Caco-2 (cell line): ENCODE measurements around the gene ZFY. TPM values are rescaled to one million over a fixed set of nuclear protein-coding genes. Genes with fewer than 3 reads are reported as not detected.

Experiments
- BruUV-seq: library from RNA; stranded (reverse); fragments of 400-500 nt; replicated peaks from 2 replicates; lab custom pipeline; 2021; lab: Mats Ljungman, UMichigan
- CTCF ChIA-PET: fragments of 300-600 bp; sonication (Branson Sonifier 250); formaldehyde crosslinking; loops from one replicate; lab custom pipeline; 2022; ENCODE audit warnings: antibody characterized with exemption; lab: Charles Lee
- POLR2A ChIA-PET: fragments of 300-600 bp; sonication (Branson Sonifier 250); formaldehyde crosslinking; loops from one replicate; lab custom pipeline; 2022; ENCODE audit warnings: antibody characterized with exemption; lab: Charles Lee
- DNase-seq, 2 experiments: peaks; one replicate each; pipeline versions ENCODE4 v3.0.0 to v3.0.0-alpha.2; 2020 to 2022
- H3K27me3 ChIP-seq: replicated peaks from 2 replicates; pipeline ENCODE4 v1.6.0; 2011; ENCODE audit warnings: low read length; ENCODE audit not compliant: control insufficient read depth, insufficient read depth
- H3K36me3 ChIP-seq: 2 replicates; pipeline ENCODE4 v1.5.1; 2011; ENCODE audit warnings: low read length; ENCODE audit not compliant: control insufficient read depth, insufficient read depth
- H3K4me1 ChIP-seq: fragments of 250-450 bp; sonication (Bioruptor Pico); 2 replicates; pipeline ENCODE4 v1.5.1; 2020; ENCODE audit warnings: mild to moderate bottlenecking
- H3K4me3 ChIP-seq: 2 replicates; pipeline ENCODE4 v1.5.1; 2011; ENCODE audit warnings: low read depth, mild to moderate bottlenecking, control low read depth, low read length
- H3K9me3 ChIP-seq: fragments of 250-450 bp; sonication (Bioruptor Pico); 2 replicates; pipeline ENCODE4 v1.5.1; 2020; ENCODE audit warnings: mild to moderate bottlenecking, moderate library complexity
- H3K27ac Mint-ChIP-seq: one replicate; pipeline ENCODE4 v1.8.0; 2022; ENCODE audit warnings: mixed read lengths; ENCODE audit not compliant: unreplicated experiment
- H3K27me3 Mint-ChIP-seq: one replicate; pipeline ENCODE4 v1.8.0; 2022; ENCODE audit warnings: mixed read lengths; ENCODE audit not compliant: insufficient read depth, unreplicated experiment
- H3K36me3 Mint-ChIP-seq: one replicate; pipeline ENCODE4 v1.8.0; 2022; ENCODE audit warnings: mild to moderate bottlenecking, mixed read lengths; ENCODE audit not compliant: insufficient read depth, unreplicated experiment
- H3K4me1 Mint-ChIP-seq: one replicate; pipeline ENCODE4 v1.8.0; 2022; ENCODE audit warnings: low read depth, mixed read lengths; ENCODE audit not compliant: unreplicated experiment
- H3K4me3 Mint-ChIP-seq: one replicate; pipeline ENCODE4 v1.8.0; 2022; ENCODE audit warnings: mild to moderate bottlenecking, moderate library complexity, mixed read lengths; ENCODE audit not compliant: unreplicated experiment
- H3K9me3 Mint-ChIP-seq: one replicate; pipeline ENCODE4 v1.8.0; 2022; ENCODE audit warnings: mixed read lengths; ENCODE audit not compliant: unreplicated experiment
- CTCF ChIP-seq, 2 experiments: fragments of 200-600 bp in 1 of 2; IDR thresholded peaks; 1 replicate in 1 of 2; 2 replicates in 1 of 2; pipeline versions ENCODE4 v1.5.1 to v1.8.0; 2011 to 2022; ENCODE audit warnings: antibody characterized with exemption in 1 of 2, control low read depth in 1 of 2, inconsistent platforms in 1 of 2, low read depth in 1 of 2, low read length in 1 of 2, mild to moderate bottlenecking in 1 of 2, moderate library complexity in 1 of 2; ENCODE audit not compliant: insufficient read depth in 1 of 2, severe bottlenecking in 1 of 2, unreplicated experiment in 1 of 2
- intact Hi-C: fragments of 100-400 bp; cut with micrococcal nuclease; formaldehyde crosslinking; loops from one replicate; pipeline ENCODE4 v1.10.0; 2022; ENCODE audit not compliant: unreplicated experiment
- total RNA-seq: library from RNA; stranded (reverse); gene quantifications from 2 replicates; pipeline ENCODE4 v1.2.3, GENCODE V29; 2022

Gene ZFY
- total RNA-seq, 1 experiment from 2014 or later: not detected

DNA sequence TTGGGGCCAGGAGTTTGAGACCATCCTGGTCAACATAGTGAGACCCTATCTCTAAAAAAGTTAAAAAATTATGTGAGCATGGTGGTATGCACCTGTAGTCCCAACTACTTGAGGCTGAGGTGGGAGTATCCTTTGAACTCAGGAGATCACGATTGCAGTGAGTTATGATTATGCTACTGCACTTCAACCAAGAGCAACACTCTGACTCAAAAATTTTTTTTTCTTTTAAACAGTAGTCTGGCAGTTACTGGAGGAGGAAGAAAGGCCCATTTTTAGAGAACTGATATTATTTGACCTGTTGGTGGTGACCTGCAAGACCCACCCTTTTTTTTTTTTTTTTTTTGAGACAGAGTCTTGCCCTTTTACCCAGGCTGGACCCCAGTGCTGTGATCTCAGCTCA, 29.6 kb downstream of the ZFY start:
- no peak for DNase-seq
- ChIA-PET CTCF (no interaction called here), POLR2A (no interaction called here)
- no peaks in the 10 kb centered on the region for H3K4me1 Mint-ChIP-seq
- BruUV-seq: no TSS peak
- no peaks in the 10 kb centered on the region for H3K27me3 Mint-ChIP-seq
- no peak overlapping the region for H3K4me3 Mint-ChIP-seq
- TF ChIP-seq CTCF (IDR thresholded peaks at IDR 0.05; ENCODE audit: insufficient read depth in 1 of 2, low read depth in 1 of 2, low read length in 1 of 2, severe bottlenecking in 1 of 2, unreplicated experiment in 1 of 2): no peak
- no peaks in the 10 kb centered on the region for H3K4me1 ChIP-seq
- H3K36me3 ChIP-seq: no peaks in the 10 kb centered on the region
- no peaks in the 10 kb centered on the region for H3K27me3 ChIP-seq
- intact Hi-C loops: no loop called here
- H3K9me3 Mint-ChIP-seq: no peaks in the 10 kb centered on the region
- H3K9me3 ChIP-seq: no peaks in the 10 kb centered on the region
- no peak overlapping the region for H3K27ac Mint-ChIP-seq
- no peak overlapping the region for H3K4me3 ChIP-seq
- no peaks in the 10 kb centered on the region for H3K36me3 Mint-ChIP-seq

DNA sequence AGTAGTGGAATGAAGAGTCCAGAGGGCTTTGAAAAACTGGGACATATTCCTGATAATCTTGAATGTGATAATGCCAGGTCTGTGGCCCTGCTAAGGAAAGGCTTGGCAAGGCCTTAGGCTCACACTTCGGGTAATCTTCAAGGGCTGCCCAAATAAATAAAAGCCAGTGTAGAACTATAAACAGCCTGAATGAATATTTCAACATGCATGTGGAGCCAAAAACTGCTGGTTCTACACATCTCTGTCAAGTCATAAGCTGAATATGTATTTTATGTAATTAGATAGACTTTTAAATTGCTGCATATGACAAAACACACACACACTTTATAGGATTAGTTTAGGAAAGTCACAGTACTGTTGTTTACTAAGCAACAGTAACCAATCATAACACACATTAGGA, 30.4 kb downstream of the ZFY start:
- intact Hi-C loops: no loop called here
- no peaks in the 10 kb centered on the region for H3K27me3 ChIP-seq
- no peak for DNase-seq
- no peak overlapping the region for H3K4me3 Mint-ChIP-seq
- BruUV-seq: no TSS peak
- H3K36me3 ChIP-seq: no peaks in the 10 kb centered on the region
- ChIA-PET POLR2A (no interaction called here), CTCF (no interaction called here)
- H3K4me1 ChIP-seq: no peaks in the 10 kb centered on the region
- H3K27me3 Mint-ChIP-seq: no peaks in the 10 kb centered on the region
- H3K4me3 ChIP-seq: no peak overlapping the region
- no peaks in the 10 kb centered on the region for H3K36me3 Mint-ChIP-seq
- no peaks in the 10 kb centered on the region for H3K4me1 Mint-ChIP-seq
- H3K27ac Mint-ChIP-seq: no peak overlapping the region
- TF ChIP-seq CTCF (IDR thresholded peaks at IDR 0.05; ENCODE audit: insufficient read depth in 1 of 2, low read depth in 1 of 2, low read length in 1 of 2, severe bottlenecking in 1 of 2, unreplicated experiment in 1 of 2): no peak
- no peaks in the 10 kb centered on the region for H3K9me3 ChIP-seq
- no peaks in the 10 kb centered on the region for H3K9me3 Mint-ChIP-seq

DNA sequence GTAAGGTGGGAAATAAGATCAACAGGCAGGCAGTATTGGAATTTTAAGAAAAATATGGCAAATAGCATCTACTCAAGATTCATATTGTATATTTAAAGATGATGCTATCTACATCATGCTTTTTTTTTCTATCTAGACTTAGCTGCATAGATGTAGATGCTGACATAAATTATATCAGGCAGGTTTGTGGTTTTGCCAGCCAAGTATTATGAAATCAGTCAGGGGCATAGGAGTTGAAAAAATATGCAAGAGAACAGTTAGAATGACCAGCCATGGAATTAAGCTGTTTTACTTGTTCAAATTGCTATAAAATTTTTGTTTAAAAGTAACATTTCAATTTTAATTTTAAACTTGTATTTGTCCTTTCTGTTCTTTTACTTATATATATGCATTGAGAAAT, 34.4 kb downstream of the ZFY start:
- Mint-ChIP-seq H3K36me3 (no peaks in the 10 kb centered on the region), H3K27me3 (no peaks in the 10 kb centered on the region), H3K27ac (no peak overlapping the region), H3K4me3 (no peak overlapping the region), H3K9me3 (no peaks in the 10 kb centered on the region), H3K4me1 (no peaks in the 10 kb centered on the region)
- ChIA-PET CTCF (no interaction called here), POLR2A (no interaction called here)
- TF ChIP-seq CTCF (IDR thresholded peaks at IDR 0.05; ENCODE audit: insufficient read depth in 1 of 2, low read depth in 1 of 2, low read length in 1 of 2, severe bottlenecking in 1 of 2, unreplicated experiment in 1 of 2): no peak
- Histone ChIP-seq H3K27me3 (no peaks in the 10 kb centered on the region), H3K4me3 (no peak overlapping the region), H3K4me1 (no peaks in the 10 kb centered on the region), H3K36me3 (no peaks in the 10 kb centered on the region), H3K9me3 (no peaks in the 10 kb centered on the region)
- intact Hi-C loops: no loop called here
- no TSS peak for BruUV-seq
- DNase-seq: no peak
